OCI-LY7 (cell line): ENCODE results near the gene GRB10.

Experiments used
- CTCF ChIP-seq: fragments of 200-600 bp; sonication (generic); conservative IDR thresholded peaks from 2 replicates; pipeline ENCODE4 v1.5.1; 2014; ENCODE audit warnings: mild to moderate bottlenecking, antibody characterized with exemption, low read length, moderate library complexity, mixed read lengths
- EZH2phosphoT487 ChIP-seq: fragments of 200-600 bp; sonication (generic); IDR thresholded peaks from 2 replicates; pipeline ENCODE4 v1.6.1; 2018; ENCODE audit warnings: low read depth, borderline replicate concordance, mild to moderate bottlenecking, mixed run types, antibody characterized with exemption, low read length, moderate library complexity, mixed read lengths

GRCh38 chr7:50676079-50676478 lies 106.6 kb downstream of the GRB10 start:
- TF ChIP-seq EZH2phosphoT487 = no peak
- TF ChIP-seq CTCF = no peak
